Muscle layer of duodenum (tissue), 2 donors: ENCODE measurements around the gene THAP7.
A peak's percentile ranks its signal among the peaks of the same experiment; 100 is the strongest.
"Not testable (repeated sequence)": the region's sequence is repeated elsewhere in the genome, so short reads cannot be mapped to it uniquely, and the experiment has no call there.

Source experiments
- H3K27ac ChIP-seq: one replicate; pipeline ENCODE4 v1.7.0; 2013; ENCODE audit warnings: mild to moderate bottlenecking, low read length
- H3K27me3 ChIP-seq: one replicate; pipeline ENCODE4 v1.7.0; 2013; ENCODE audit warnings: low read depth, mild to moderate bottlenecking, control low read depth, low read length
- H3K36me3 ChIP-seq, 2 donors: one replicate each; pipeline ENCODE4 v1.7.0; 2013; ENCODE audit warnings: low read length in 2 of 2, control low read depth in 1 of 2, mild to moderate bottlenecking in 1 of 2; ENCODE audit not compliant: insufficient read depth in 2 of 2, control insufficient read depth in 1 of 2
- H3K4me1 ChIP-seq, 2 donors: one replicate each; pipeline ENCODE4 v1.7.0; 2013; ENCODE audit warnings: low read length in 2 of 2, mild to moderate bottlenecking in 2 of 2, control low read depth in 1 of 2, moderate library complexity in 1 of 2; ENCODE audit not compliant: insufficient read depth in 2 of 2, control insufficient read depth in 1 of 2
- H3K4me3 ChIP-seq, 2 donors: one replicate each; pipeline ENCODE4 v1.7.0; 2013; ENCODE audit warnings: low read length in 2 of 2, low read depth in 1 of 2, mild to moderate bottlenecking in 1 of 2
- H3K9me3 ChIP-seq, 2 donors: one replicate each; pipeline ENCODE4 v1.7.0; 2013; ENCODE audit warnings: low read length in 2 of 2, control low read depth in 1 of 2, mild to moderate bottlenecking in 1 of 2; ENCODE audit not compliant: control insufficient read depth in 1 of 2
- donor health status: healthy.

THAP7 gene

GRCh38 chr22:21001601-21002325, at the start of gene THAP7:
THAP7 (minus strand) TSS chr22:21002118; CDS start chr22:21001911, 207 bp downstream.
- H3K36me3 ChIP-seq, result peaks cover 0 to 47% of the 10 kb centered on the region in 2 donors
- H3K9me3 ChIP-seq, result no peaks in the 10 kb centered on the region
- H3K4me1 ChIP-seq, result peaks cover 18 to 32% of the 10 kb centered on the region in 2 donors
- H3K27ac ChIP-seq, result peak within 1 kb of the TSS; percentile 93
- H3K4me3 ChIP-seq, result peak within 1 kb of the TSS; percentile 79 to 90
- H3K27me3 ChIP-seq, result no peaks in the 10 kb centered on the region

GRCh38 chr22:21051145-21051830, 49.4 kb upstream of the THAP7 start:
- Histone ChIP-seq H3K4me1 (no peaks in the 10 kb centered on the region), H3K4me3 (no peak overlapping the region), H3K27me3 (no peaks in the 10 kb centered on the region), H3K9me3 (no peaks in the 10 kb centered on the region), H3K27ac (no peak overlapping the region), H3K36me3 (no peaks in the 10 kb centered on the region)

GRCh38 chr22:21048965-21049364, 47.0 kb upstream of the THAP7 start:
- H3K4me1 ChIP-seq, result peaks cover 4 to 10% of the 10 kb centered on the region in 2 donors
- H3K27ac ChIP-seq, result not testable (repeated sequence)

GRCh38 chr22:21048448-21048847, 46.5 kb upstream of the THAP7 start:
- H3K27me3 ChIP-seq, H3K9me3 ChIP-seq, H3K36me3 ChIP-seq, H3K27ac ChIP-seq, H3K4me3 ChIP-seq: not testable (repeated sequence)
- H3K4me1 ChIP-seq, result peaks cover 4 to 10% of the 10 kb centered on the region in 2 donors

More at GRCh38 chr22:21048965-21049364, 47.0 kb upstream of the THAP7 start:
- not testable (repeated sequence) for H3K9me3 ChIP-seq, H3K4me3 ChIP-seq, H3K36me3 ChIP-seq, H3K27me3 ChIP-seq

- Histone ChIP-seq H3K4me1 (peaks cover 4 to 10% of the 10 kb centered on the region in 2 donors), H3K27ac (no peak overlapping the region), H3K27me3 (no peaks in the 10 kb centered on the region), H3K36me3 (no peaks in the 10 kb centered on the region), H3K4me3 (no peak overlapping the region), H3K9me3 (no peaks in the 10 kb centered on the region)
Measured at GRCh38 chr22:21047730-21048129, 45.8 kb upstream of the THAP7 start.

GRCh38 chr22:21047035-21047661, 45.2 kb upstream of the THAP7 start:
- no peak overlapping the region for H3K4me3 ChIP-seq
- H3K36me3 ChIP-seq, result no peaks in the 10 kb centered on the region
- no peak overlapping the region for H3K27ac ChIP-seq
- H3K9me3 ChIP-seq, result no peaks in the 10 kb centered on the region
- H3K4me1 ChIP-seq, result peaks cover 4 to 10% of the 10 kb centered on the region in 2 donors
- H3K27me3 ChIP-seq, result no peaks in the 10 kb centered on the region

GRCh38 chr22:21045585-21046294, 43.8 kb upstream of the THAP7 start, which contains the start of gene LRRC74B:
LRRC74B (plus strand) TSS chr22:21045946; CDS start chr22:21045987, 41 bp downstream.
- Histone ChIP-seq H3K36me3 (no peaks in the 10 kb centered on the region), H3K4me3 (peak within 1 kb of the TSS; percentile 55 to 80), H3K4me1 (peaks cover 4 to 10% of the 10 kb centered on the region in 2 donors), H3K27me3 (no peaks in the 10 kb centered on the region), H3K27ac (no peak within 1 kb of the TSS), H3K9me3 (no peaks in the 10 kb centered on the region)

GRCh38 chr22:21044931-21045584, 43.1 kb upstream of the THAP7 start:
- Histone ChIP-seq H3K27me3 (no peaks in the 10 kb centered on the region), H3K4me3 (peak overlapping the region; percentile 55 to 80), H3K4me1 (peaks cover 4 to 10% of the 10 kb centered on the region in 2 donors), H3K27ac (no peak overlapping the region), H3K9me3 (no peaks in the 10 kb centered on the region), H3K36me3 (no peaks in the 10 kb centered on the region)

GRCh38 chr22:21043860-21044535, 42.1 kb upstream of the THAP7 start:
- Histone ChIP-seq H3K27me3 (no peaks in the 10 kb centered on the region), H3K4me3 (no peak overlapping the region), H3K36me3 (no peaks in the 10 kb centered on the region), H3K27ac (no peak overlapping the region), H3K9me3 (no peaks in the 10 kb centered on the region), H3K4me1 (peaks cover 4 to 10% of the 10 kb centered on the region in 2 donors)
